H9 (cell line): ENCODE data around the gene COX10. TPM values are rescaled to one million over a fixed set of nuclear protein-coding genes. Genes with fewer than 3 reads are reported as not detected.

ENCODE experiments used
- DNase-seq: peaks from one replicate; pipeline ENCODE4 v3.0.0-alpha.2; 2017
- H2AFZ ChIP-seq: one replicate; pipeline ENCODE4 v1.6.1; 2013; ENCODE audit warnings: mild to moderate bottlenecking, low read length, control low read depth, moderate library complexity
- H2AK5ac ChIP-seq: 2 replicates; pipeline ENCODE4 v1.6.1; 2013; ENCODE audit warnings: low read length, control low read depth, mixed read lengths; ENCODE audit not compliant: insufficient read length
- H2BK120ac ChIP-seq: one replicate; pipeline ENCODE4 v1.6.1; 2013; ENCODE audit warnings: low read depth, mild to moderate bottlenecking, low read length, control low read depth, inconsistent platforms; ENCODE audit not compliant: poor library complexity, severe bottlenecking
- H2BK12ac ChIP-seq: 2 replicates; pipeline ENCODE4 v1.6.1; 2013; ENCODE audit warnings: low read length, control low read depth, mixed read lengths, low read depth; ENCODE audit not compliant: insufficient read length
- H2BK15ac ChIP-seq: 2 replicates; pipeline ENCODE4 v1.6.1; 2013; ENCODE audit warnings: low read depth, low read length, control low read depth
- H2BK20ac ChIP-seq: one replicate; pipeline ENCODE4 v1.6.1; 2013; ENCODE audit warnings: low read depth, mild to moderate bottlenecking, low read length, control low read depth, inconsistent platforms; ENCODE audit not compliant: poor library complexity, severe bottlenecking
- H2BK5ac ChIP-seq: 2 replicates; pipeline ENCODE4 v1.6.1; 2013; ENCODE audit warnings: low read length, control low read depth, mixed read lengths; ENCODE audit not compliant: insufficient read length
- H3K14ac ChIP-seq: 2 replicates; pipeline ENCODE4 v1.6.1; 2013; ENCODE audit warnings: low read length, control low read depth; ENCODE audit not compliant: insufficient read depth
- H3K18ac ChIP-seq: 2 replicates; pipeline ENCODE4 v1.6.1; 2013; ENCODE audit warnings: low read depth, mild to moderate bottlenecking, mixed read lengths, low read length, control low read depth; ENCODE audit not compliant: insufficient read length
- H3K23ac ChIP-seq: 2 replicates; pipeline ENCODE4 v1.6.1; 2013; ENCODE audit warnings: low read length, control low read depth, mixed read lengths, low read depth; ENCODE audit not compliant: insufficient read length
- H3K23me2 ChIP-seq: 2 replicates; pipeline ENCODE4 v1.6.1; 2013; ENCODE audit warnings: low read depth, mild to moderate bottlenecking, mixed read lengths, low read length, control low read depth; ENCODE audit not compliant: insufficient read length, poor library complexity, severe bottlenecking
- H3K27ac ChIP-seq: 2 replicates; pipeline ENCODE4 v1.5.1; 2013; ENCODE audit warnings: low read length, control low read depth, mixed read lengths, low read depth; ENCODE audit not compliant: insufficient read length
- H3K27me3 ChIP-seq: 2 replicates; pipeline ENCODE4 v1.6.1; 2013; ENCODE audit warnings: low read length, control low read depth, inconsistent platforms; ENCODE audit not compliant: insufficient read depth
- H3K4ac ChIP-seq: 2 replicates; pipeline ENCODE4 v1.6.1; 2013; ENCODE audit warnings: low read depth, mild to moderate bottlenecking, control low read depth, inconsistent platforms, low read length, moderate library complexity
- H3K4me1 ChIP-seq: 2 replicates; pipeline ENCODE4 v1.6.1; 2013; ENCODE audit warnings: low read length, control low read depth, inconsistent platforms; ENCODE audit not compliant: insufficient read depth
- H3K4me2 ChIP-seq: 2 replicates; pipeline ENCODE4 v1.6.1; 2013; ENCODE audit warnings: low read length, control low read depth, mixed read lengths; ENCODE audit not compliant: insufficient read length, insufficient read depth
- H3K56ac ChIP-seq: 2 replicates; pipeline ENCODE4 v1.6.1; 2013; ENCODE audit warnings: low read depth, mild to moderate bottlenecking, mixed read lengths, low read length, control low read depth; ENCODE audit not compliant: insufficient read length
- H3K79me1 ChIP-seq: 2 replicates; pipeline ENCODE4 v1.6.1; 2013; ENCODE audit warnings: low read depth, mild to moderate bottlenecking, moderate library complexity, low read length, control low read depth, inconsistent platforms; ENCODE audit not compliant: insufficient read depth, poor library complexity, severe bottlenecking
- H3K79me2 ChIP-seq: 2 replicates; pipeline ENCODE4 v1.6.1; 2013; ENCODE audit warnings: low read length, control low read depth, inconsistent platforms; ENCODE audit not compliant: insufficient read depth
- H3K9ac ChIP-seq: 2 replicates; pipeline ENCODE4 v1.6.1; 2013; ENCODE audit warnings: low read length, control low read depth, mixed read lengths; ENCODE audit not compliant: insufficient read length; ENCODE audit errors: extremely low read depth
- H3K9me3 ChIP-seq: one replicate; pipeline ENCODE4 v1.6.1; 2013; ENCODE audit warnings: low read depth, low read length, inconsistent platforms; ENCODE audit not compliant: control insufficient read depth
- H3T11ph ChIP-seq: one replicate; pipeline ENCODE4 v1.6.1; 2013; ENCODE audit warnings: mild to moderate bottlenecking, low read length, control low read depth, inconsistent platforms
- H4K20me1 ChIP-seq: one replicate; pipeline ENCODE4 v1.6.1; 2013; ENCODE audit not compliant: control insufficient read depth, insufficient read length, insufficient read depth
- H4K5ac ChIP-seq: 2 replicates; pipeline ENCODE4 v1.6.1; 2013; ENCODE audit warnings: low read depth, mild to moderate bottlenecking, mixed read lengths, low read length, control low read depth; ENCODE audit not compliant: insufficient read length
- H4K8ac ChIP-seq: replicated peaks from 2 replicates; pipeline ENCODE4 v1.6.1; 2013; ENCODE audit warnings: low read length, control low read depth, mixed read lengths, low read depth; ENCODE audit not compliant: insufficient read length
- H4K91ac ChIP-seq: 2 replicates; pipeline ENCODE4 v1.6.1; 2013; ENCODE audit warnings: low read depth, mild to moderate bottlenecking, moderate library complexity, mixed read lengths, low read length, control low read depth; ENCODE audit not compliant: insufficient read length
- H3K27ac Mint-ChIP-seq, 3 experiments: 2 replicates in 2 of 3; 3 replicates in 1 of 3; pipeline ENCODE4 v1.8.0; 2020 to 2021; ENCODE audit warnings: mixed read lengths in 3 of 3, mild to moderate bottlenecking in 1 of 3, moderate library complexity in 1 of 3
- H3K27me3 Mint-ChIP-seq: 2 replicates; pipeline ENCODE4 v1.8.0; 2021; ENCODE audit warnings: low read depth, mild to moderate bottlenecking, moderate library complexity, mixed read lengths
- H3K36me3 Mint-ChIP-seq, 3 experiments: 2 replicates in 2 of 3; 3 replicates in 1 of 3; pipeline ENCODE4 v1.8.0; 2020 to 2021; ENCODE audit warnings: low read depth in 3 of 3, mixed read lengths in 3 of 3; ENCODE audit not compliant: insufficient read depth in 1 of 3
- H3K4me1 Mint-ChIP-seq, 2 experiments: 2 replicates each; pipeline ENCODE4 v1.8.0; 2020; ENCODE audit warnings: mixed read lengths in 2 of 2
- H3K4me3 Mint-ChIP-seq, 2 experiments: 2 replicates in 1 of 2; 3 replicates in 1 of 2; pipeline ENCODE4 v1.8.0; 2020 to 2021; ENCODE audit warnings: mild to moderate bottlenecking in 2 of 2, mixed read lengths in 2 of 2, moderate library complexity in 1 of 2
- H3K9me3 Mint-ChIP-seq, 2 experiments: 2 replicates in 1 of 2; 3 replicates in 1 of 2; pipeline ENCODE4 v1.8.0; 2020; ENCODE audit warnings: mild to moderate bottlenecking in 2 of 2, mixed read lengths in 2 of 2, moderate library complexity in 1 of 2
- WGBS: extraction: QIAGEN DNeasy Blood & Tissue Kit; methylation state at CpG from one replicate; pipeline ENCODE4 v1.1.7; 2013; ENCODE audit warnings: missing lambda C conversion rate, low lambda C conversion rate, mixed read lengths; ENCODE audit not compliant: insufficient read length; ENCODE audit errors: extremely low coverage; 5-methylcytosine and 5-hydroxymethylcytosine counted together
- total RNA-seq: library from RNA; stranded (reverse); gene quantifications from 2 replicates; pipeline ENCODE4 v1.2.1, GENCODE V29; 2021
- TF ChIP-seq, protein P1 (sequence below): fragments of 200-600 bp; sonication (generic); conservative IDR thresholded peaks from 3 replicates; pipeline ENCODE4 v1.8.0; 2021; ENCODE audit warnings: antibody characterized with exemption, mild to moderate bottlenecking

The COX10 gene
- total RNA-seq, 1 experiment from 2014 or later = 20.6 TPM

DNA sequence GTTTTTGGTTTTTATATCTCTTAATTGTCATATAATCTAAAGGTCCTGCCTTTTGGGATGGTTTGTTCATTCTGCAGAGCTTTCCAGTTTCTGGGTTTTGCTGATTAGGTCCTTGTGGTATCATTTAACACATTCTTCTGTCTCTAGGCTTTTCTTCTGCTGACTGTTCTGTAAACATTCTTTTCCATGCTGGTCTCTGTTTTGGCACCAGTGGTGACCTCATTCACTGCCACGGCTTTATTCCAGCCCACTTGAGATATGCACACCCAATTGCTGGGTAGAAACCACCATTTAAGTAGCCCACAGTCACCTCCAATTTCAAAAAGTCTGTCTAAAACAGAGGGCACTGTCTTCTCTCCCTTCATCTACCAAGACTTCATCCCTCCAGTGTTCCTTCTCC lies 31.1 kb upstream of the COX10 start:
- Histone ChIP-seq H3K4me1 (no peaks in the 10 kb centered on the region), H3K23ac (no peak overlapping the region), H2BK120ac (no peak overlapping the region), H2BK15ac (no peak overlapping the region), H4K5ac (no peak overlapping the region), H3K14ac (no peak overlapping the region), H3K4me2 (no peak overlapping the region), H4K91ac (no peak overlapping the region), H2AFZ (no peak overlapping the region), H2AK5ac (no peak overlapping the region), H2BK5ac (no peak overlapping the region), H3K23me2 (no peaks in the 10 kb centered on the region), H4K8ac (no peak overlapping the region), H3K4ac (no peak overlapping the region), H2BK20ac (no peak overlapping the region), H3K9ac (no peak overlapping the region), H3K56ac (no peak overlapping the region), H4K20me1 (no peaks in the 10 kb centered on the region), H3K27ac (no peak overlapping the region), H3K79me1 (no peaks in the 10 kb centered on the region), H3K27me3 (no peaks in the 10 kb centered on the region), H2BK12ac (no peak overlapping the region), H3K18ac (no peak overlapping the region), H3K79me2 (no peaks in the 10 kb centered on the region), H3T11ph (no peak overlapping the region), H3K9me3 (no peaks in the 10 kb centered on the region)
- Mint-ChIP-seq H3K36me3 (peaks cover 6 to 8% (median 8%) of the 10 kb centered on the region in 3 experiments; a peak in 6 of 7 replicates), H3K27me3 (no peaks in the 10 kb centered on the region), H3K27ac (no peak overlapping the region; a peak in 1 of 7 replicates), H3K4me3 (no peak overlapping the region), H3K4me1 (no peaks in the 10 kb centered on the region), H3K9me3 (no peaks in the 10 kb centered on the region)
- DNase-seq = no peak
- TF ChIP-seq, protein P1, sequence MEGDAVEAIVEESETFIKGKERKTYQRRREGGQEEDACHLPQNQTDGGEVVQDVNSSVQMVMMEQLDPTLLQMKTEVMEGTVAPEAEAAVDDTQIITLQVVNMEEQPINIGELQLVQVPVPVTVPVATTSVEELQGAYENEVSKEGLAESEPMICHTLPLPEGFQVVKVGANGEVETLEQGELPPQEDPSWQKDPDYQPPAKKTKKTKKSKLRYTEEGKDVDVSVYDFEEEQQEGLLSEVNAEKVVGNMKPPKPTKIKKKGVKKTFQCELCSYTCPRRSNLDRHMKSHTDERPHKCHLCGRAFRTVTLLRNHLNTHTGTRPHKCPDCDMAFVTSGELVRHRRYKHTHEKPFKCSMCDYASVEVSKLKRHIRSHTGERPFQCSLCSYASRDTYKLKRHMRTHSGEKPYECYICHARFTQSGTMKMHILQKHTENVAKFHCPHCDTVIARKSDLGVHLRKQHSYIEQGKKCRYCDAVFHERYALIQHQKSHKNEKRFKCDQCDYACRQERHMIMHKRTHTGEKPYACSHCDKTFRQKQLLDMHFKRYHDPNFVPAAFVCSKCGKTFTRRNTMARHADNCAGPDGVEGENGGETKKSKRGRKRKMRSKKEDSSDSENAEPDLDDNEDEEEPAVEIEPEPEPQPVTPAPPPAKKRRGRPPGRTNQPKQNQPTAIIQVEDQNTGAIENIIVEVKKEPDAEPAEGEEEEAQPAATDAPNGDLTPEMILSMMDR = no peak
- WGBS = no CpG with 5 or more reads among the region's 1 CpG
